ENCODE measurements around the gene NFATC2.

The NFATC2 gene

GRCh38 chr20:51374961-51375360 lies 167.6 kb downstream of the NFATC2 start:
- DNase-seq (ENCODE audit: low spot score) = no peak

- DNase-seq (ENCODE audit: low spot score) = no peak
These were observed 168.1 kb downstream of the NFATC2 start for GRCh38 chr20:51374456-51374830.

- DNase-seq (ENCODE audit: low spot score) = no peak
These were observed 168.6 kb downstream of the NFATC2 start for GRCh38 chr20:51373713-51374455.

- DNase-seq (ENCODE audit: low spot score) = no peak
These were observed 169.6 kb downstream of the NFATC2 start for GRCh38 chr20:51372966-51373365.

- DNase-seq (ENCODE audit: low spot score) = peak; percentile 56
These were observed 170.2 kb downstream of the NFATC2 start for GRCh38 chr20:51372176-51372803.

- DNase-seq (ENCODE audit: low spot score) = no peak
These were observed 170.8 kb downstream of the NFATC2 start for GRCh38 chr20:51371720-51372119.

GRCh38 chr20:51369503-51369902 lies 173.0 kb downstream of the NFATC2 start:
- DNase-seq (ENCODE audit: low spot score) = no peak

GRCh38 chr20:51368461-51369211 lies 173.9 kb downstream of the NFATC2 start:
- DNase-seq (ENCODE audit: low spot score) = no peak

GRCh38 chr20:51366155-51366886 lies 176.2 kb downstream of the NFATC2 start:
- DNase-seq (ENCODE audit: low spot score) = no peak

- DNase-seq (ENCODE audit: low spot score) = no peak
These were observed 176.8 kb downstream of the NFATC2 start for GRCh38 chr20:51365670-51366069.

GRCh38 chr20:51363813-51364212 lies 178.7 kb downstream of the NFATC2 start:
- no peak for DNase-seq (ENCODE audit: low spot score)

GRCh38 chr20:51363378-51363777 lies 179.1 kb downstream of the NFATC2 start:
- DNase-seq (ENCODE audit: low spot score) = no peak

- no peak for DNase-seq (ENCODE audit: low spot score)
These were observed 180.3 kb downstream of the NFATC2 start for GRCh38 chr20:51362254-51362653.

GRCh38 chr20:51361258-51361657 lies 181.3 kb downstream of the NFATC2 start:
- no peak for DNase-seq (ENCODE audit: low spot score)

GRCh38 chr20:51360451-51361201 lies 181.9 kb downstream of the NFATC2 start:
- DNase-seq (ENCODE audit: low spot score) = no peak

GRCh38 chr20:51359947-51360346 lies 182.6 kb downstream of the NFATC2 start:
- DNase-seq (ENCODE audit: low spot score) = no peak

GRCh38 chr20:51359401-51359800 lies 183.1 kb downstream of the NFATC2 start:
- DNase-seq (ENCODE audit: low spot score) = no peak

- DNase-seq (ENCODE audit: low spot score) = no peak
These were observed 184.3 kb downstream of the NFATC2 start for GRCh38 chr20:51358032-51358724.

- DNase-seq (ENCODE audit: low spot score) = no peak
These were observed 185.0 kb downstream of the NFATC2 start for GRCh38 chr20:51357543-51357942.

GRCh38 chr20:51356871-51357270 lies 185.6 kb downstream of the NFATC2 start:
- DNase-seq (ENCODE audit: low spot score) = no peak

- DNase-seq (ENCODE audit: low spot score) = no peak
These were observed 187.7 kb downstream of the NFATC2 start for GRCh38 chr20:51354769-51355319.
